Measurements from ENCODE around the gene TBC1D9B. TPM values are rescaled to one million over a fixed set of nuclear protein-coding genes. Genes with fewer than 3 reads are reported as not detected.

Gene TBC1D9B
- total RNA-seq, 1 donor from 2014 or later, result 94.0 TPM

- H3K4me1 ChIP-seq, result no peaks in the 10 kb centered on the region
- no peak for ATAC-seq
- no peaks in the 10 kb centered on the region for H3K9me3 ChIP-seq
- intact Hi-C loops (cut with DNase I), result no loop called here
- H3K27ac ChIP-seq, result no peak overlapping the region
- no peak for DNase-seq
- no peak for TF ChIP-seq CTCF (IDR thresholded peaks at IDR 0.05)
- H3K36me3 ChIP-seq, result no peaks in the 10 kb centered on the region
- no peak overlapping the region for H3K4me3 ChIP-seq
- H3K27me3 ChIP-seq (ENCODE audit: low read depth), result no peaks in the 10 kb centered on the region
Observed at GRCh38 chr5:179920175-179920574, 12.5 kb upstream of the TBC1D9B start.

- TF ChIP-seq CTCF (IDR thresholded peaks at IDR 0.05), result no peak
- Histone ChIP-seq H3K27me3 (ENCODE audit: low read depth) (no peaks in the 10 kb centered on the region), H3K4me3 (no peak overlapping the region), H3K4me1 (peaks cover 3% of the 10 kb centered on the region), H3K36me3 (no peaks in the 10 kb centered on the region), H3K27ac (no peak overlapping the region), H3K9me3 (no peaks in the 10 kb centered on the region)
- intact Hi-C loops (cut with DNase I), result no loop called here
- ATAC-seq (no peak), DNase-seq (no peak)
Observed at GRCh38 chr5:179919487-179920060, 11.9 kb upstream of the TBC1D9B start.

GRCh38 chr5:179918742-179919486 lies 11.2 kb upstream of the TBC1D9B start:
- Histone ChIP-seq H3K4me3 (no peak overlapping the region), H3K4me1 (peaks cover 8% of the 10 kb centered on the region), H3K36me3 (no peaks in the 10 kb centered on the region), H3K27me3 (ENCODE audit: low read depth) (no peaks in the 10 kb centered on the region), H3K9me3 (no peaks in the 10 kb centered on the region), H3K27ac (no peak overlapping the region)
- intact Hi-C loops (cut with DNase I), result no loop called here
- DNase-seq, result no peak
- ATAC-seq, result no peak
- TF ChIP-seq CTCF (IDR thresholded peaks at IDR 0.05), result no peak

DNA sequence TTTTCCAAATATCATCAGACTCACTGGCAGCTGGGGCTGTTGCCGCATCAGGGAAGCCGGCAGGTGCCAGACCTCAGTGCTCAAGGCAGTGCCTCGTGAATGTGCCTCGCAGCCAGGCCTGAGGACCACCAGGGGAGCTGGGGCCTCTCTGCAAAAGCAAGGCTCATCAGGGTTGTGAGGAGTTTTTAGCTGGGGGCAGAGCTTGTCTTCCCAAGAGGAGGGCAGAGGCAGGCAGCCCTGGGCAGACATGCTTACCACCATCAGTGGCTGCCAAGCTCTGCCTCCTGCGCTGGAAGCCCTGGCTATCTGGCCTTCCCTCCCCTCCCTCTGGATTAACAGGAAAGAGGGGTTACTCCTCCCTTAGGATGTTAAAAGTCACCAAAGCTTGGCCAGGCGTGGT lies 8.8 kb upstream of the TBC1D9B start:
- Histone ChIP-seq H3K27ac (no peak overlapping the region), H3K9me3 (no peaks in the 10 kb centered on the region), H3K4me1 (peaks cover 15% of the 10 kb centered on the region), H3K36me3 (no peaks in the 10 kb centered on the region), H3K4me3 (no peak overlapping the region), H3K27me3 (ENCODE audit: low read depth) (no peaks in the 10 kb centered on the region)
- no peak for ATAC-seq
- no peak for TF ChIP-seq CTCF (IDR thresholded peaks at IDR 0.05)
- intact Hi-C loops (cut with DNase I), result no loop called here
- DNase-seq, result no peak

DNA sequence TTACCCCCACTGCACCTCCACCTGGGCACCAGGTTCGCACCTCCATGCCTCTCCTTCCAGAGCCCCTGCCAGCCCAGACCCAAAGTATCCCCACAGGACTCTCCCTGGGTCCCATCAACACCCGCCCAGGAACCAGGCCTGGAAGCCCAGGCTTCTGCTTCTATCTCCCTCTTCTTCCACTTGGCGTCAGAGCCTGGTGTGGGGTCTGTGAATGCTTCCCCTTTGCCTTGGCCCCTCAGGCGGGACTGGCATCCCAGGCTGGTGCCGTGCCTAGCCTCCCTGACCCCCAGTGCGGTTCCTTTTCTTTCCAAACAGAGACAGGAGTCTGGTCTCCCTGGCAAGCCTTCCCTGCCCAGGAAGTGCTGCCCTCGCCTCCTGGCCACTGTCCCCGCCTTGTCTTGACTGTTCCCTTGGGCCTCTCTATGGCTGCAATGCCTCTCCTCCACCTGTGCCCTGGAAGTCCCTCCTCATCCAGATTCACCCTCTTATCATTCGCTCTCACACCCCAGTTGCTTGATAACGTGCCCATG lies 7.8 kb upstream of the TBC1D9B start:
- H3K4me1 ChIP-seq, result peaks cover 15% of the 10 kb centered on the region
- no peaks in the 10 kb centered on the region for H3K9me3 ChIP-seq
- no peak overlapping the region for H3K27ac ChIP-seq
- no peak for TF ChIP-seq CTCF (IDR thresholded peaks at IDR 0.05)
- H3K36me3 ChIP-seq, result no peaks in the 10 kb centered on the region
- no peaks in the 10 kb centered on the region for H3K27me3 ChIP-seq (ENCODE audit: low read depth)
- DNase-seq, result no peak
- no peak for ATAC-seq
- intact Hi-C loops (cut with DNase I), result no loop called here
- H3K4me3 ChIP-seq, result no peak overlapping the region

All from lower lobe of right lung (tissue), 2 donors.